GF-D8 (cell line): ENCODE results near the gene ARHGEF11.

Experiments
- DNase-seq: peaks from one replicate; lab custom pipeline; 2025; lab: John Stamatoyannopoulos, UW

ARHGEF11 gene

GRCh38 chr1:157050836-157051235, 5.3 kb upstream of the ARHGEF11 start:
- DNase-seq, result no peak

- no peak for DNase-seq
Observed at GRCh38 chr1:157047062-157047410, 1.5 kb upstream of the ARHGEF11 start.

- no peak for DNase-seq
Observed at GRCh38 chr1:157044326-157044725, 1.2 kb downstream of the ARHGEF11 start.

GRCh38 chr1:157043685-157044084, 1.9 kb downstream of the ARHGEF11 start:
- no peak for DNase-seq

GRCh38 chr1:157042846-157043245, 2.7 kb downstream of the ARHGEF11 start:
- no peak for DNase-seq

GRCh38 chr1:157040802-157041201, 4.7 kb downstream of the ARHGEF11 start:
- peak; percentile 5 for DNase-seq

- DNase-seq, result no peak
Observed at GRCh38 chr1:157035121-157035520, 10.4 kb downstream of the ARHGEF11 start.

GRCh38 chr1:157034137-157034800, 11.3 kb downstream of the ARHGEF11 start:
- DNase-seq, result no peak

- DNase-seq, result no peak
Observed at GRCh38 chr1:157033357-157033876, 12.1 kb downstream of the ARHGEF11 start.

- no peak for DNase-seq
Observed at GRCh38 chr1:157032303-157032702, 13.2 kb downstream of the ARHGEF11 start.

- DNase-seq, result no peak
Observed at GRCh38 chr1:157030728-157031127, 14.8 kb downstream of the ARHGEF11 start.

- no peak for DNase-seq
Observed at GRCh38 chr1:157028674-157029073, 16.9 kb downstream of the ARHGEF11 start.

GRCh38 chr1:157025856-157026255, 19.7 kb downstream of the ARHGEF11 start:
- DNase-seq, result no peak

- no peak for DNase-seq
Observed at GRCh38 chr1:157025385-157025784, 20.2 kb downstream of the ARHGEF11 start.

- DNase-seq, result no peak
Observed at GRCh38 chr1:157021688-157022087, 23.9 kb downstream of the ARHGEF11 start.

- DNase-seq, result no peak
Observed at GRCh38 chr1:157019457-157019856, 26.1 kb downstream of the ARHGEF11 start.

- DNase-seq, result no peak
Observed at GRCh38 chr1:157011845-157012244, 33.7 kb downstream of the ARHGEF11 start.

- DNase-seq, result no peak
Observed at GRCh38 chr1:157008502-157008901, 37.0 kb downstream of the ARHGEF11 start.

- DNase-seq, result no peak
Observed at GRCh38 chr1:157007306-157007705, 38.2 kb downstream of the ARHGEF11 start.

GRCh38 chr1:157006676-157007075, 38.9 kb downstream of the ARHGEF11 start:
- DNase-seq, result no peak

- no peak for DNase-seq
Observed at GRCh38 chr1:157005965-157006364, 39.6 kb downstream of the ARHGEF11 start.

- no peak for DNase-seq
Observed at GRCh38 chr1:157004806-157005205, 40.7 kb downstream of the ARHGEF11 start.

- DNase-seq, result no peak
Observed at GRCh38 chr1:157004327-157004726, 41.2 kb downstream of the ARHGEF11 start.

GRCh38 chr1:157001304-157001703, 44.2 kb downstream of the ARHGEF11 start:
- DNase-seq, result no peak
